HG03103 (cell line): ENCODE data around the gene ARSG.
"Not testable (repeated sequence)": the region's sequence is repeated elsewhere in the genome, so short reads cannot be mapped to it uniquely, and the experiment has no call there.

Source experiments
- ATAC-seq: cut with Tn5 transposase; IDR thresholded peaks from one replicate; pipeline ENCODE4 v1.9.1; 2021; ENCODE audit warnings: low read depth; ENCODE audit not compliant: unreplicated experiment

Gene ARSG

GRCh38 chr17:68391561-68392268 lies 100.4 kb downstream of the ARSG start:
- ATAC-seq: no peak

GRCh38 chr17:68394608-68395331 lies 103.5 kb downstream of the ARSG start:
- ATAC-seq: no peak

- no peak for ATAC-seq
Observed at GRCh38 chr17:68396226-68397107, 105.2 kb downstream of the ARSG start.

GRCh38 chr17:68397108-68397536 lies 105.8 kb downstream of the ARSG start:
- no peak for ATAC-seq

- ATAC-seq: peak; percentile 74
Observed at GRCh38 chr17:68398691-68399637, 107.7 kb downstream of the ARSG start.

- no peak for ATAC-seq
Observed at GRCh38 chr17:68399638-68400403, 108.5 kb downstream of the ARSG start.

GRCh38 chr17:68400404-68400735 lies 109.1 kb downstream of the ARSG start:
- no peak for ATAC-seq

- ATAC-seq: no peak
Observed at GRCh38 chr17:68401288-68401687, 110.0 kb downstream of the ARSG start.

- ATAC-seq: no peak
Observed at GRCh38 chr17:68403122-68403521, 111.8 kb downstream of the ARSG start.

GRCh38 chr17:68403837-68404236 lies 112.5 kb downstream of the ARSG start:
- not testable (repeated sequence) for ATAC-seq

GRCh38 chr17:68407656-68408055 lies 116.4 kb downstream of the ARSG start:
- ATAC-seq: not testable (repeated sequence)

GRCh38 chr17:68413597-68414560 lies 122.6 kb downstream of the ARSG start:
- not testable (repeated sequence) for ATAC-seq

GRCh38 chr17:68414901-68415300 lies 123.6 kb downstream of the ARSG start:
- not testable (repeated sequence) for ATAC-seq

- ATAC-seq: no peak
Observed at GRCh38 chr17:68417317-68417716, 126.0 kb downstream of the ARSG start.

GRCh38 chr17:68418876-68419275 lies 127.6 kb downstream of the ARSG start:
- ATAC-seq: no peak

- no peak for ATAC-seq
Observed at GRCh38 chr17:68420065-68420464, 128.8 kb downstream of the ARSG start.

- no peak for ATAC-seq
Observed at GRCh38 chr17:68421486-68421885, 130.2 kb downstream of the ARSG start.

- ATAC-seq: no peak
Observed at GRCh38 chr17:68422821-68423220, 131.5 kb downstream of the ARSG start.
